ENCODE results near the gene TRIO. TPM values are rescaled to one million over a fixed set of nuclear protein-coding genes. Genes with fewer than 3 reads are reported as not detected.
A peak's percentile ranks its signal among the peaks of the same experiment; 100 is the strongest.

TRIO gene
- total and polyA plus RNA-seq, 3 experiments from 2014 or later: 0.89 to 4.4 (median 4.2) TPM

DNA sequence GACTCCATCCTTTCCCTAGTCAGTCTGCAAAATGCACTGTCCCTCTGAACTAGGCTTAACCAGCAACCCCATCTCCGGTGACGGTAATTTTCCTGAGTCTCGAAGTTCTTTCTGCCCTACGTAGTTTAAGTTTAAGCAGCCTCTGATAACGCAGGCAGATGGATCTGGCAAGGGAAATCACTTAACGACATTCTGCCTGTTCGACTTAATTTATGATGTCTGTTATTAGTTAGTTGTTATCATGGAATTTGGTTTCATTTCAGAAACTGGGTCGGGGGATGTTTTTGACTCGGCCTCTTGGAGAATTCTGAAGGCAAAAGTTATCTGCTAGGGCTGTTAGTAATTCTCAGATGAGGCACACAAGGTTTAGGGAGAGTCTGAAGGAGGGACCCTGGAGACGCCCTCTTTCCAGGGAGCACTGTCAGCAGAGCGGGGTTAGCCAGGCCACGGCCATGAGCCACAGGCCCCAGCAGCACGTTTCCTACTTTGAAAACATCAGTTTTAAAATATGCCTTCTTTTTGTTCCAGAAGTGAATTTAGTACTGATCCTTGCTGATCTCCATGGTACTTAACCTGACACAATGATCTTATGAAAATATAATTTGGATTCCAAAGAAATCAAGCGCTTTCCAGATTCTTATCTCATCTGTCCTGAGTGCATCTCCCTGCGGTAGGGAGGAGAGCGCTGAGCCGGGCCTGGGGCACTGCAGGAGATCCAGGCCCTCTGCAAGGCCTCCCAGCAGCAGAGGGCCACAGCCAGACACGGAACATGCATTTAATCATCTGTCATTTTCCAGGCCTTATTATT, 267.5 kb downstream of the TRIO start:
- Histone ChIP-seq H3K4me1 (ENCODE audit: insufficient read depth, low read length) (peaks cover 30% of the 10 kb centered on the region), H3K36me3 (ENCODE audit: insufficient read depth, low read length) (no peaks in the 10 kb centered on the region), H3K9me3 (ENCODE audit: low read length) (no peaks in the 10 kb centered on the region), H3K27me3 (ENCODE audit: insufficient read depth, low read length, poor library complexity, severe bottlenecking) (no peaks in the 10 kb centered on the region), H3K27ac (ENCODE audit: low read depth, low read length) (no peak overlapping the region), H3K4me3 (ENCODE audit: low read length) (no peak overlapping the region)
- CTCF ChIA-PET: interaction anchor here (1.6 kb wide), 1 partner anchor 238 kb away, joined by 6 read pairs; no protein-coding TSS in a partner anchor
- no peak overlapping the region for H3K27ac Mint-ChIP-seq
- peak overlapping the region in 1 of 7 donors; percentile 16 for H3K4me3 Mint-ChIP-seq
- peaks cover 28 to 36% (median 31%) of the 10 kb centered on the region in 3 donors for H3K4me1 Mint-ChIP-seq
- no peaks in the 10 kb centered on the region for H3K9me3 Mint-ChIP-seq
- POLR2A ChIA-PET: no interaction called here
- no peak for DNase-seq
- H3K27me3 Mint-ChIP-seq: peaks cover 0 to 3% of the 10 kb centered on the region in 2 donors
- no peaks in the 10 kb centered on the region for H3K36me3 Mint-ChIP-seq

DNA sequence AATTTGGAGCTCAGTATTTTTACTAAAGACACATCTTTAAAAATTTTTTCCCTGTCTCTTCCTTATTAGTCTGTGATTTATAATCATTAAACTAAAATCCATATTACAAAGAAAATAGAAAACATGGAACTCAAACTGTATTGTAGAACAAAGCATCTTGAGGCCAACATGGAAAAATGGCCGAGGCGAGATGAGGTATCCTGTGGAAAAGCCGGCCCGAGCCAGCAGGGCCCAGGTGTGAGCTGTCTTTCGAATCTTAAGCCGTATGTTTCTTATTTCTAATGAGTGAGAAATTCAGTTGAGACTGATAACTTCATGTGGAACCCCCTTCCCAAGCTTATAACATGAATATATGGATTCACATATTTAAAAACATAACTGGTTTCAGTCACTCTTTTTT, 268.1 kb downstream of the TRIO start:
- H3K27ac Mint-ChIP-seq: peak overlapping the region in 1 of 8 donors; percentile 33
- no peaks in the 10 kb centered on the region for H3K9me3 Mint-ChIP-seq
- CTCF ChIA-PET: interaction anchor here (1.4 to 1.6 kb wide), 2 partner anchors 173 to 238 kb away, joined by 3 to 6 read pairs; no protein-coding TSS in a partner anchor
- Histone ChIP-seq H3K27ac (ENCODE audit: low read depth, low read length) (no peak overlapping the region), H3K27me3 (ENCODE audit: insufficient read depth, low read length, poor library complexity, severe bottlenecking) (no peaks in the 10 kb centered on the region), H3K4me1 (ENCODE audit: insufficient read depth, low read length) (peaks cover 31% of the 10 kb centered on the region), H3K4me3 (ENCODE audit: low read length) (no peak overlapping the region), H3K36me3 (ENCODE audit: insufficient read depth, low read length) (no peaks in the 10 kb centered on the region), H3K9me3 (ENCODE audit: low read length) (no peaks in the 10 kb centered on the region)
- H3K36me3 Mint-ChIP-seq: no peaks in the 10 kb centered on the region
- no peak for DNase-seq
- POLR2A ChIA-PET: no interaction called here
- peaks cover 0 to 3% of the 10 kb centered on the region in 2 donors for H3K27me3 Mint-ChIP-seq
- peaks cover 31 to 42% (median 37%) of the 10 kb centered on the region in 3 donors for H3K4me1 Mint-ChIP-seq
- H3K4me3 Mint-ChIP-seq: no peak overlapping the region

DNA sequence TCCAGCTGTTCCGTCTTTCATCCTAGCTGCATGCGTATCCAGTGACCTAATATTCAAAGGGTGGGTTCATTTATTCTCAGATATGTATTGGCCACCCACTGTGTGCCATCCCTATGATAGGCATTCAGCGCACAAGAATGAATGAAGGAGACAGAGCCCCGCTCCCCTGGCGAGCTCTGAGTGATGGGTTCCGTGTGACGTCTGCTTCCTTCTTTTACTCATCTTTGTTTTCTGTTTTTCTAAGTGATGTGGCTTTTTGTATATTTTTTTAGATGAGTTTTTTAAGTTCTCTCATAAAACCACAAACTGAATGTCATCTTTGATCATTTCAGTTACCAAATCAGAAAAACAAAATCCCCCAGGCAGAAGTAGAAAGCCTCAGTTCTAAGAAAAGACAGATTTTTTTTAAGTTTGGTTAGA, 270.2 kb downstream of the TRIO start:
- Mint-ChIP-seq H3K4me1 (peaks cover 34 to 54% (median 42%) of the 10 kb centered on the region in 3 donors), H3K27me3 (peaks cover 0 to 6% of the 10 kb centered on the region in 2 donors), H3K36me3 (peaks cover 0 to 4% (median 0%) of the 10 kb centered on the region in 3 donors), H3K9me3 (no peaks in the 10 kb centered on the region), H3K4me3 (peak overlapping the region; percentile 33 to 76 (median 68)), H3K27ac (peak overlapping the region; percentile 71 to 96 (median 86))
- Histone ChIP-seq H3K9me3 (ENCODE audit: low read length) (no peaks in the 10 kb centered on the region), H3K4me1 (ENCODE audit: insufficient read depth, low read length) (peaks cover 31% of the 10 kb centered on the region), H3K4me3 (ENCODE audit: low read length) (no peak overlapping the region), H3K36me3 (ENCODE audit: insufficient read depth, low read length) (no peaks in the 10 kb centered on the region), H3K27me3 (ENCODE audit: insufficient read depth, low read length, poor library complexity, severe bottlenecking) (no peaks in the 10 kb centered on the region), H3K27ac (ENCODE audit: low read depth, low read length) (no peak overlapping the region)
- ChIA-PET POLR2A (interaction anchor here (1.0 to 1.3 kb wide), 2 partner anchors 169 to 251 kb away, joined by 3 to 7 read pairs; partner anchors contain the start of gene OTULIN), CTCF (interaction anchor here (0.8 to 1.3 kb wide), 5 partner anchors 13 to 235 kb away, joined by 3 to 8 read pairs (median 3); partner anchors contain the start of gene OTULINL)
- DNase-seq: peak in 3 of 5 donors; percentile 57 to 84 (median 67)

DNA sequence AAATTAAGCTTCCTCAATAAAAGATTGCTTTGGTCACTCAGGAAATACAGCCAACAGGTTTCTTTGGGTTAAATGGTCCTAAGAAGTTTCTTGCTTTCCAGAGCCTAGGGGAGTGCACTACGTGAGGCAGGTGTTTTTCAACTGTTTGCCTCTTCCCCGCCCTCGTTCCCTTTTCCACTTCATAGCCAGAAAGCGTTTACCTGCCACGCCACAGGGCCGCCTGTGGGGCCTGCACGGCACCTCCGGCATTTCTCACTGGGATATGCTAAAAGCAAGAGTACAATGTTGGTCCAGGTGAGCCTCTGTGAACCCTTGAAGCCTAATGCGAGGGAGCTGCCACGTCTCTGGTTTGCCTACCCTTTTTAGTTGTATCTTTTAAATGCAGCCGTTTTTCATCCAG, 270.9 kb downstream of the TRIO start:
- Mint-ChIP-seq H3K9me3 (no peaks in the 10 kb centered on the region), H3K27me3 (peaks cover 0 to 9% of the 10 kb centered on the region in 2 donors), H3K36me3 (peaks cover 0 to 4% (median 0%) of the 10 kb centered on the region in 3 donors), H3K4me1 (peaks cover 34 to 56% (median 42%) of the 10 kb centered on the region in 3 donors), H3K27ac (peak overlapping the region in 7 of 8 donors; percentile 48 to 96 (median 86)), H3K4me3 (peak overlapping the region in 5 of 7 donors; percentile 68 to 77 (median 76))
- CTCF ChIA-PET: interaction anchor here (0.9 to 1.6 kb wide), 3 partner anchors 12 to 235 kb away, joined by 3 to 8 read pairs (median 3); no protein-coding TSS in a partner anchor
- peaks cover 31% of the 10 kb centered on the region for H3K4me1 ChIP-seq (ENCODE audit: insufficient read depth, low read length)
- DNase-seq: peak in 1 of 5 donors; percentile 47
- no peak overlapping the region for H3K27ac ChIP-seq (ENCODE audit: low read depth, low read length)
- no peak overlapping the region for H3K4me3 ChIP-seq (ENCODE audit: low read length)
- POLR2A ChIA-PET: interaction anchor here (0.6 to 1.0 kb wide), 3 partner anchors 168 to 250 kb away, joined by 3 to 4 read pairs (median 4); no protein-coding TSS in a partner anchor
- no peaks in the 10 kb centered on the region for H3K36me3 ChIP-seq (ENCODE audit: insufficient read depth, low read length)
- no peaks in the 10 kb centered on the region for H3K27me3 ChIP-seq (ENCODE audit: insufficient read depth, low read length, poor library complexity, severe bottlenecking)
- H3K9me3 ChIP-seq (ENCODE audit: low read length): no peaks in the 10 kb centered on the region

DNA sequence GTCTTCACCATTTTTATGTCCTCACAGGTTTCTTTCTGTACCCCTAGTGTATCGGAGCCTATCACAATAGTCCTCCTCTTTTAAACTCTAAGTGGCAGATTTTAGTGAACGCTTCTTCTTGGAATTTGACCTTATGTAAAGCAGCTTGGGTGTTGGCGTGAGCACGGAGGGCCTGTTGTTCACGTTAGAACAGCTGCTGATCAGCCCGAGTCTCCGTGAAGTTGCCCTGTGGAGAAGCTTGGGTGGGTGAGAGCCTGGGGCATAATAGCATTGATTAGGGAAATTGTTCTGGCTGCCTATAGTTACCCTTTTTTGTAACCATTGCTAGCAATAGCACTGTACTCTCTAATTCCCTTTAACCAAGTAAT, 271.5 kb downstream of the TRIO start:
- Histone ChIP-seq H3K27me3 (ENCODE audit: insufficient read depth, low read length, poor library complexity, severe bottlenecking) (no peaks in the 10 kb centered on the region), H3K9me3 (ENCODE audit: low read length) (no peaks in the 10 kb centered on the region), H3K36me3 (ENCODE audit: insufficient read depth, low read length) (no peaks in the 10 kb centered on the region), H3K4me1 (ENCODE audit: insufficient read depth, low read length) (peaks cover 31% of the 10 kb centered on the region), H3K27ac (ENCODE audit: low read depth, low read length) (no peak overlapping the region), H3K4me3 (ENCODE audit: low read length) (no peak overlapping the region)
- Mint-ChIP-seq H3K4me3 (peak overlapping the region; percentile 35 to 77 (median 73)), H3K27me3 (peaks cover 0 to 9% of the 10 kb centered on the region in 2 donors), H3K36me3 (peaks cover 0 to 4% (median 0%) of the 10 kb centered on the region in 3 donors), H3K4me1 (peaks cover 34 to 56% (median 42%) of the 10 kb centered on the region in 3 donors), H3K27ac (peak overlapping the region; percentile 48 to 96 (median 86)), H3K9me3 (no peaks in the 10 kb centered on the region)
- DNase-seq: peak in 2 of 5 donors; percentile 10 to 42
- POLR2A ChIA-PET: interaction anchor here (0.6 to 1.0 kb wide), 3 partner anchors 168 to 249 kb away, joined by 3 to 4 read pairs (median 4); no protein-coding TSS in a partner anchor
- CTCF ChIA-PET: interaction anchor here (1.0 to 1.6 kb wide), 3 partner anchors 14 to 178 kb away, joined by 3 read pairs; no protein-coding TSS in a partner anchor

DNA sequence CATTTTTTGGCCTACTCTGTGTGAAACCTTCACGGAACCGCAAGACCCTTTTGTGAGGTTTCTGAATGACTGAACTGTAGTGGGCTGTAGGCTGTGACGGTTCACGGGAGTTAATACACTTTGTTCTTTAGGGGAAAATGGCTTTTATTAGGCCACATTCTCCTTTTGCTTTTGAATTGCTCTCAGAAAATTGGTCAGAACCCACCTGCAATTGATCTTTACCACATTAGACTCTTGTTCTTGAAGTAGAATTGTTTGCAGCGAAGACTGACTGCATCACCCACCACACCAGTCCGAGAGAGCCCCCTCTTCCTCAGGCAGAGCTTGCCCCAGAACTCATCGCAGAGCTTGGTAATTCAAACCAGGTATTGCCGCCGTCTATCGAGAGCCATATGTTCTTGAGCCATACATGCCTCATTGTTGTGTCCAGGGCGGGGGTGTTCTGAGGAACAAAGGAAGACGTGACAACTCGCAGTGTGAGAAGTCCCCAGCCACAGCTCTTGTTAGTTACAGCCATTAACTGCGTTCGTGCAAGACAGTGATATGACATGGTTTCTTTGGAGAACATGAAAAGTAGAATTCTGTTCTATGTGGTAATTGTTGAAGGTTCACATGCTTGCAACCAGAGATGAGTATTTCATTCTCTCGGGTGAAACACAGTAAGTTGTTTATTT, 272.0 kb downstream of the TRIO start:
- Mint-ChIP-seq H3K36me3 (peaks cover 0 to 4% (median 0%) of the 10 kb centered on the region in 3 donors), H3K27me3 (peaks cover 0 to 9% of the 10 kb centered on the region in 2 donors), H3K4me3 (peak overlapping the region; percentile 35 to 77 (median 73)), H3K4me1 (peaks cover 34 to 56% (median 42%) of the 10 kb centered on the region in 3 donors), H3K9me3 (no peaks in the 10 kb centered on the region), H3K27ac (peak overlapping the region; percentile 85 to 96 (median 88))
- ChIA-PET POLR2A (interaction anchor here (1.0 kb wide), 2 partner anchors 167 to 249 kb away, joined by 3 to 4 read pairs; no protein-coding TSS in a partner anchor), CTCF (interaction anchor here (1.0 to 1.6 kb wide), 3 partner anchors 14 to 177 kb away, joined by 3 read pairs; no protein-coding TSS in a partner anchor)
- Histone ChIP-seq H3K9me3 (ENCODE audit: low read length) (no peaks in the 10 kb centered on the region), H3K4me3 (ENCODE audit: low read length) (no peak overlapping the region), H3K27me3 (ENCODE audit: insufficient read depth, low read length, poor library complexity, severe bottlenecking) (no peaks in the 10 kb centered on the region), H3K27ac (ENCODE audit: low read depth, low read length) (no peak overlapping the region), H3K36me3 (ENCODE audit: insufficient read depth, low read length) (no peaks in the 10 kb centered on the region), H3K4me1 (ENCODE audit: insufficient read depth, low read length) (peaks cover 31% of the 10 kb centered on the region)
- DNase-seq: peak in 2 of 5 donors; percentile 11 to 52

DNA sequence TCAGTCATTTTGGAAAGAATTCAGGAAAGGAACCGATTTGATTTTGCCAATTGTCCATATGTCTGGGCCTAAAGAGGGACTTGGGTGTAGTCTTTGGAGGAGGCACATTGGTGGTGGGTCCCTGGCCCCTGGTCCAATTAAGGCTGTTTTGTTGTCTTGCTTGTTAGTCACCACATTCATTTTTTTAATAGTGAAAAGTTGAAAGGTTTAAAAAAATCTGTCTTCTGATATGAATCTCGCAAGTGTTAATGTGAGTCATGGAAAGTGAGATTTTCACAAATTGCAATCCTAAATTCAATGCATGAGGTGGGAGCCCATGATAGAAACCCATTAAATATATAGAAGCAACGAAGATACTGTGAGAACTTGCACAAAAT, 272.5 kb downstream of the TRIO start:
- no peak overlapping the region for H3K27ac ChIP-seq (ENCODE audit: low read depth, low read length)
- H3K4me3 ChIP-seq (ENCODE audit: low read length): no peak overlapping the region
- no peaks in the 10 kb centered on the region for H3K36me3 ChIP-seq (ENCODE audit: insufficient read depth, low read length)
- no peaks in the 10 kb centered on the region for H3K9me3 Mint-ChIP-seq
- H3K4me3 Mint-ChIP-seq: peak overlapping the region in 6 of 7 donors; percentile 59 to 77 (median 73)
- no peaks in the 10 kb centered on the region for H3K27me3 ChIP-seq (ENCODE audit: insufficient read depth, low read length, poor library complexity, severe bottlenecking)
- peaks cover 0 to 4% (median 0%) of the 10 kb centered on the region in 3 donors for H3K36me3 Mint-ChIP-seq
- H3K27ac Mint-ChIP-seq: peak overlapping the region; percentile 30 to 96 (median 86)
- no peaks in the 10 kb centered on the region for H3K9me3 ChIP-seq (ENCODE audit: low read length)
- H3K27me3 Mint-ChIP-seq: peaks cover 0 to 9% of the 10 kb centered on the region in 2 donors
- DNase-seq: no peak
- ChIA-PET POLR2A (no interaction called here), CTCF (interaction anchor here (1.0 to 1.6 kb wide), 3 partner anchors 16 to 177 kb away, joined by 3 to 8 read pairs (median 3); no protein-coding TSS in a partner anchor)
- peaks cover 31% of the 10 kb centered on the region for H3K4me1 ChIP-seq (ENCODE audit: insufficient read depth, low read length)
- H3K4me1 Mint-ChIP-seq: peaks cover 34 to 56% (median 42%) of the 10 kb centered on the region in 3 donors

All from CD8-positive, alpha-beta memory T cell (primary cell).